ENCODE measurements around the gene TGOLN2.
"Not testable (repeated sequence)": the region's sequence is repeated elsewhere in the genome, so short reads cannot be mapped to it uniquely, and the experiment has no call there.

The TGOLN2 gene

GRCh38 chr2:85323351-85323987, 4.3 kb downstream of the TGOLN2 start:
- DNase-seq = no peak
- TF ChIP-seq, protein P1, sequence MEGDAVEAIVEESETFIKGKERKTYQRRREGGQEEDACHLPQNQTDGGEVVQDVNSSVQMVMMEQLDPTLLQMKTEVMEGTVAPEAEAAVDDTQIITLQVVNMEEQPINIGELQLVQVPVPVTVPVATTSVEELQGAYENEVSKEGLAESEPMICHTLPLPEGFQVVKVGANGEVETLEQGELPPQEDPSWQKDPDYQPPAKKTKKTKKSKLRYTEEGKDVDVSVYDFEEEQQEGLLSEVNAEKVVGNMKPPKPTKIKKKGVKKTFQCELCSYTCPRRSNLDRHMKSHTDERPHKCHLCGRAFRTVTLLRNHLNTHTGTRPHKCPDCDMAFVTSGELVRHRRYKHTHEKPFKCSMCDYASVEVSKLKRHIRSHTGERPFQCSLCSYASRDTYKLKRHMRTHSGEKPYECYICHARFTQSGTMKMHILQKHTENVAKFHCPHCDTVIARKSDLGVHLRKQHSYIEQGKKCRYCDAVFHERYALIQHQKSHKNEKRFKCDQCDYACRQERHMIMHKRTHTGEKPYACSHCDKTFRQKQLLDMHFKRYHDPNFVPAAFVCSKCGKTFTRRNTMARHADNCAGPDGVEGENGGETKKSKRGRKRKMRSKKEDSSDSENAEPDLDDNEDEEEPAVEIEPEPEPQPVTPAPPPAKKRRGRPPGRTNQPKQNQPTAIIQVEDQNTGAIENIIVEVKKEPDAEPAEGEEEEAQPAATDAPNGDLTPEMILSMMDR (IDR thresholded peaks at IDR 0.05; ENCODE audit: low read depth, low read length) = no peak
- Histone ChIP-seq H3K9me3 (no peaks in the 10 kb centered on the region), H3K27me3 (no peaks in the 10 kb centered on the region), H3K4me3 (ENCODE audit: low read depth, low read length) (no peak overlapping the region), H3K36me3 (peaks cover 23% of the 10 kb centered on the region), H3K4me1 (no peaks in the 10 kb centered on the region)

DNA sequence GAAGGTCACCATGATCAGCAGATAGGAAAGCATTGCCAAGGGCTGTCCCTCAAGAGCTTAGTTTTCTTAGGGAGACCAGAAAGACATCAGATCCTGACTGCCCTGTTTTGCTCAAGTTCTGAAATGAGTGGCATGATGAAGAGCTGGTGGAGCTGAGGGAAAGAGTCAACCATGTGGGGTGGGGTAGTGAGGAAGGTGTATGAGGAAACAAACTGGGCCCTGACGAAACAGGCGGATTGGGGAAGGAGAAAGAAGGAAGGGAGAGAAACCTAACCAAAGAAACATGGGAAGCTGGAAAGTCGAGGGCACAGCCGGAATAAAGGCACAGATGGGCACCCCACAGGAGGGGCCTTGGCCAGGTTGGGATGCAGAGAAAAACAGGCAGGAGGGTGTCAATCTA, 8.0 kb downstream of the TGOLN2 start:
- TF ChIP-seq, protein P1 (IDR thresholded peaks at IDR 0.05; ENCODE audit: low read depth, low read length) = no peak
- DNase-seq = no peak
- Histone ChIP-seq H3K4me1 (no peaks in the 10 kb centered on the region), H3K9me3 (no peaks in the 10 kb centered on the region), H3K27me3 (no peaks in the 10 kb centered on the region), H3K36me3 (peaks cover 20% of the 10 kb centered on the region), H3K4me3 (ENCODE audit: low read depth, low read length) (no peak overlapping the region)

GRCh38 chr2:85318222-85319074, 9.3 kb downstream of the TGOLN2 start:
- Histone ChIP-seq H3K4me3 (ENCODE audit: low read depth, low read length) (no peak overlapping the region), H3K9me3 (no peaks in the 10 kb centered on the region), H3K4me1 (no peaks in the 10 kb centered on the region), H3K27me3 (no peaks in the 10 kb centered on the region), H3K36me3 (peaks cover 11% of the 10 kb centered on the region)
- TF ChIP-seq, protein P1 (IDR thresholded peaks at IDR 0.05; ENCODE audit: low read depth, low read length) = no peak
- DNase-seq = no peak

DNA sequence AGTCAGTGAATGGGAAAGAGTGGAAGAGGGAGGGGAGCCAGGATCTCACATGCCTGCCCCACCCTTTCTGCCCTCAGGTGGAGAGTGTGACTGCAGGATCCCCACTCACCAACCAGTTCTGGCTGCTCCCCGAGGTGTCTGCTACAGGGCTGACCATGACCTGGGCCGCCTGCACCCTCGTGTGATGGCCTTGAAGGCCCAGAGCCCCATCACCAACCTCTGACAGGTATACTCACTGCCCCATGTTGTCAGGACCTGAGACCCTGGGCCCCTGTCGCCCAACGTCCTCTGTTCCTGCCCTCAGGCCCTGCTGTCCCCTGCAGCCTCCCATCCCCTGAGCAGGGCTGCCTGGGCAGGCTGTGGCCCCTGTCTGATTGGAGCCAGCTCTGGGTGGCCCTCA, 11.9 kb downstream of the TGOLN2 start:
- not testable (repeated sequence) for H3K4me3 ChIP-seq (ENCODE audit: low read depth, low read length); H3K4me1 ChIP-seq; DNase-seq; H3K36me3 ChIP-seq; H3K27me3 ChIP-seq; H3K9me3 ChIP-seq

GRCh38 chr2:85314884-85315242, 12.9 kb downstream of the TGOLN2 start:
- Histone ChIP-seq H3K4me3 (ENCODE audit: low read depth, low read length) (no peak overlapping the region), H3K4me1 (no peaks in the 10 kb centered on the region; the same call in 1 of the 2 replicates), H3K27me3 (no peaks in the 10 kb centered on the region), H3K9me3 (no peaks in the 10 kb centered on the region), H3K36me3 (no peaks in the 10 kb centered on the region)
- TF ChIP-seq, protein P1 (IDR thresholded peaks at IDR 0.05; ENCODE audit: low read depth, low read length) = no peak
- no peak for DNase-seq

GRCh38 chr2:85312404-85312803, 15.4 kb downstream of the TGOLN2 start:
- no peak for DNase-seq
- no peak overlapping the region for H3K4me3 ChIP-seq (ENCODE audit: low read depth, low read length)
- H3K27me3 ChIP-seq = no peaks in the 10 kb centered on the region
- no peaks in the 10 kb centered on the region for H3K9me3 ChIP-seq
- H3K36me3 ChIP-seq = no peaks in the 10 kb centered on the region
- TF ChIP-seq, protein P1 (IDR thresholded peaks at IDR 0.05; ENCODE audit: low read depth, low read length) = no peak
- H3K4me1 ChIP-seq = peaks cover 9% of the 10 kb centered on the region; the same call in 1 of the 2 replicates
